GM12873 (cell line): Measurements from ENCODE around the gene TBCCD1.

Experiments used
- CTCF ChIP-seq: IDR thresholded peaks from 2 replicates; pipeline ENCODE4 v1.5.1; 2012; ENCODE audit warnings: low read depth, mild to moderate bottlenecking, moderate library complexity, low read length, control low read depth; ENCODE audit not compliant: insufficient read depth; ENCODE audit errors: missing control alignments

Gene TBCCD1

GRCh38 chr3:186520957-186521842, 45.9 kb downstream of the TBCCD1 start:
- no peak for TF ChIP-seq CTCF

- no peak for TF ChIP-seq CTCF
Observed at GRCh38 chr3:186520431-186520830, 46.7 kb downstream of the TBCCD1 start.

- no peak for TF ChIP-seq CTCF
Observed at GRCh38 chr3:186519021-186519658, 48.0 kb downstream of the TBCCD1 start.

GRCh38 chr3:186517218-186517617, 49.9 kb downstream of the TBCCD1 start:
- TF ChIP-seq CTCF, result no peak

GRCh38 chr3:186516646-186517045, 50.5 kb downstream of the TBCCD1 start:
- TF ChIP-seq CTCF, result no peak

GRCh38 chr3:186515125-186515524, 52.0 kb downstream of the TBCCD1 start:
- no peak for TF ChIP-seq CTCF

GRCh38 chr3:186514296-186515002, 52.7 kb downstream of the TBCCD1 start:
- peak; percentile 69 for TF ChIP-seq CTCF
